GM12891 (cell line): ENCODE data around the gene ODAD4.

Experiments
- POLR2A ChIP-seq: IDR thresholded peaks from 2 replicates; pipeline ENCODE4 v1.6.1; 2011; ENCODE audit warnings: low read depth, low read length, control low read depth
- POLR2AphosphoS5 ChIP-seq: IDR thresholded peaks from 2 replicates; pipeline ENCODE4 v1.6.1; 2011; ENCODE audit warnings: low read depth, low read length, control low read depth

DNA sequence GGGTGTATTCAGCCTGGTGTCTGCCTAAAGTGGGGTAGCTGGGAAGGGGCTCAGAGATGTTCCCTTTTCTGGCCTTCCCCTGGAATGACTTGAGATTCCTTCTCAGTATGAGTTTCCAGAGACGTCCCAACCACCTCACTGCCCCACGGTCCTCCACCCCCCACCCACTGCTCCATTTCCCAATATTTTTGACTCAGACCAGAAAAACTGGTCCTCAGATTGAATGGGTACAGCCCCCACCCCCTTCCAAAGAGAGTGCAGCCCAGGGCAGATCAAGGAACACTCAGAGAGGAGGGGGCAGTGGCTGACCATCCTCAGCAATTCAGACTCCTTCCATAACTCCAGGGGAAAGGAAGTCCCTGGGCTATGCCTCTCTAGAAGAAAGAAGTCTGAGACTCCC lies 14.9 kb upstream of the ODAD4 start:
- no peak for TF ChIP-seq POLR2A
- no peak for TF ChIP-seq POLR2AphosphoS5
